Kidney (tissue), 14 donors: ENCODE data around the gene SLC22A4. TPM values are rescaled to one million over a fixed set of nuclear protein-coding genes. Genes with fewer than 3 reads are reported as not detected.

Experiments
- DNase-seq, 5 donors: peaks; one replicate each; pipeline ENCODE4 v3.0.0-alpha.2; 2013 to 2020
- FAIRE-seq: peaks from 2 replicates; lab custom pipeline; 2012; peaks lifted over from hg19 to GRCh38; lab: Jason Lieb, UNC
- H3K27ac ChIP-seq, 2 donors: one replicate each; pipeline ENCODE4 v1.7.0; 2013; ENCODE audit warnings: low read depth in 2 of 2, low read length in 2 of 2, inconsistent platforms in 1 of 2
- H3K27me3 ChIP-seq: one replicate; pipeline ENCODE4 v1.7.1; 2013; ENCODE audit warnings: low read length, inconsistent platforms; ENCODE audit not compliant: control insufficient read depth, insufficient read depth
- H3K36me3 ChIP-seq, 3 donors: one replicate each; pipeline versions ENCODE4 v1.7.0 to v1.7.1; 2013; ENCODE audit warnings: low read length in 3 of 3, control low read depth in 1 of 3, inconsistent platforms in 1 of 3; ENCODE audit not compliant: insufficient read depth in 3 of 3, control insufficient read depth in 2 of 3
- H3K4me1 ChIP-seq, 3 donors: one replicate each; pipeline versions ENCODE4 v1.7.0 to v1.7.1; 2013; ENCODE audit warnings: low read length in 3 of 3, inconsistent platforms in 1 of 3, low read depth in 1 of 3; ENCODE audit not compliant: control insufficient read depth in 2 of 3, insufficient read depth in 2 of 3
- H3K4me3 ChIP-seq, 3 donors: one replicate each; pipeline versions ENCODE4 v1.7.0 to v1.8.1; 2013; ENCODE audit warnings: low read length in 3 of 3, control low read depth in 1 of 3, inconsistent platforms in 1 of 3
- H3K9ac ChIP-seq, 3 donors: one replicate each; pipeline versions ENCODE4 v1.7.0 to v1.7.1; 2013; ENCODE audit warnings: low read length in 3 of 3, control low read depth in 1 of 3, inconsistent platforms in 1 of 3
- H3K9me3 ChIP-seq, 3 donors: one replicate each; pipeline versions ENCODE4 v1.7.0 to v1.7.1; 2013; ENCODE audit warnings: low read length in 3 of 3, control low read depth in 1 of 3, inconsistent platforms in 1 of 3; ENCODE audit not compliant: control insufficient read depth in 2 of 3, insufficient read depth in 1 of 3
- CTCF ChIP-seq: IDR thresholded peaks from 3 replicates; pipeline ENCODE4 v1.5.1; 2012; ENCODE audit warnings: mild to moderate bottlenecking, moderate library complexity, borderline replicate concordance; ENCODE audit not compliant: insufficient read depth; ENCODE audit errors: extremely low read depth
- intact Hi-C: fragments of 100-400 bp; cut with DNase I; formaldehyde crosslinking; loops from one replicate; pipeline ENCODE4 v1.11.1; 2022
- polyA plus RNA-seq: library from polyadenylated mRNA; stranded (reverse); fragments of 350-450 nt; fragmentation: Illumina TruSeq; extraction: RNeasy Lipid Tissue Mini Kit (QIAGEN cat#74804); gene quantifications from one replicate; pipeline ENCODE4 v1.2.3, GENCODE V29; 2014; ENCODE audit warnings: low read depth, low replicate concordance; ENCODE audit not compliant: insufficient read depth
- total RNA-seq: library from RNA; stranded (reverse); fragmentation: NEBNext Ultra II Directional; extraction: Animal tissue kit (Norgen Biotek cat#: 25700); gene quantifications from one replicate; pipeline ENCODE4 v1.2.1, GENCODE V29; 2021
- donor health status: control.
- donor health status: control.
- donor health status: control.
- donor health status: control.
- donor health status: control.
- donor health status: DM: yes; HTN: yes; CAD: no.
- donor health status: Normal renal cell carcinoma (clear cell type).

SLC22A4 gene
- total and polyA plus RNA-seq, 2 donors from 2014 or later: 2.4 to 7.6 TPM

GRCh38 chr5:132376694-132377641 lies 82.8 kb downstream of the SLC22A4 start:
- H3K4me1 ChIP-seq: peaks cover 0 to 20% (median 14%) of the 10 kb centered on the region in 3 donors
- H3K27me3 ChIP-seq: no peaks in the 10 kb centered on the region
- FAIRE-seq: no peak
- H3K36me3 ChIP-seq: peaks cover 0 to 16% (median 10%) of the 10 kb centered on the region in 3 donors
- H3K27ac ChIP-seq: peak overlapping the region in 1 of 2 donors; percentile 15
- no peak overlapping the region for H3K4me3 ChIP-seq
- no peak overlapping the region for H3K9ac ChIP-seq
- no peak for TF ChIP-seq CTCF
- H3K9me3 ChIP-seq: no peaks in the 10 kb centered on the region
- no peak for DNase-seq
- intact Hi-C loops: no loop called here

GRCh38 chr5:132377738-132378137 lies 83.5 kb downstream of the SLC22A4 start:
- Histone ChIP-seq H3K4me1 (peaks cover 0 to 14% (median 7%) of the 10 kb centered on the region in 3 donors), H3K4me3 (no peak overlapping the region), H3K9ac (no peak overlapping the region), H3K27ac (peak overlapping the region in 1 of 2 donors; percentile 15), H3K27me3 (no peaks in the 10 kb centered on the region), H3K9me3 (no peaks in the 10 kb centered on the region), H3K36me3 (peaks cover 0 to 16% (median 11%) of the 10 kb centered on the region in 3 donors)
- no peak for DNase-seq
- intact Hi-C loops: no loop called here
- FAIRE-seq: no peak
- TF ChIP-seq CTCF: no peak

- H3K4me3 ChIP-seq: no peak overlapping the region
- DNase-seq: peak in 1 of 5 donors; percentile 43
- intact Hi-C loops: no loop called here
- peaks cover 0 to 13% (median 3%) of the 10 kb centered on the region in 3 donors for H3K4me1 ChIP-seq
- TF ChIP-seq CTCF: no peak
- H3K27me3 ChIP-seq: no peaks in the 10 kb centered on the region
- H3K36me3 ChIP-seq: peaks cover 0 to 16% (median 14%) of the 10 kb centered on the region in 3 donors
- no peak for FAIRE-seq
- H3K27ac ChIP-seq: no peak overlapping the region
- no peaks in the 10 kb centered on the region for H3K9me3 ChIP-seq
- H3K9ac ChIP-seq: no peak overlapping the region
These were observed 84.4 kb downstream of the SLC22A4 start for GRCh38 chr5:132378580-132378979.
